Measurements from ENCODE around the gene SAMD14. TPM values are rescaled to one million over a fixed set of nuclear protein-coding genes. Genes with fewer than 3 reads are reported as not detected.

The SAMD14 gene
- total RNA-seq: 0.37 and 0.59 TPM in 2 replicates

DNA sequence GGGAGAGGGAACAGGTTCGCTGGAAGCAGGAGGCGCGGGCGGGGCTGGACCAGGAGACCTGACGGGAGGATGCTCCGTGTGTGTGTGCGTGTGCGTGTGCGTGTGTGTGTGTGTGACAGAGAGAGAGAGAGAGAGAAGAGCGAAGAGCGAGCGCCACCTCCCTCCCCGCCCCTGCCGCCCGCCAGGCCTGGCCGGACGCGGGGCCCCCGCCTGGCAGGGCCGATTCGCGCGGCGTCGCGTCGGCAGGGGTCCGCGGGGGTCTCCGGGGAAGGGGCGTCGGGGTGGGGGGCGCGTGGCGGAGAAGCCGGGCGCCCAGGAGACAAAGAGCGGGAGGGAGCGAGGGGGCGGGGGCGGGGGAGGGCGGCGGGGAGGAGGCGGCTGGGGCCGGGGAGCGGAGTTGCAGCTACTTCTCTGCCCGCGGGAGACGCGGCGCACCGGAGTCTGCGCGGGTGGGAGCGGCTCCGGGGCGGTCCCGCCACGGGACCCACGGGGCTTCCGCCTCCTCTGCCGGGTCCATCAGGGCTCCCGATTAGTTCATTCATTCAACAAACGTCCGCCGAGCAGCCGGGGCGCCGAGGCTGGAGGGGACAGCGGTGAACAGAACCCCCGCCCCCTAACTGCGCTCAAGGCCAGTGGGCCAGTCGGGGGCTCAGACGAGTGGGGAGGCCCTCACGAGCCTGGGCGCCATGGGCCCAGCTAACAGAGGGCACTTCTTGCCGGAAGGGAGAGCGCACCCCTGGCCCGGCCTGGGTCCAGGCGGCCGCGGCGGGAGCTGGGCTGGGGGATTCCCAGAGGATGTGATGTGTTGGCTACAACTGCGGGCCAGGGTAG is at the start of gene SAMD14:
SAMD14 (minus strand) TSS at position 433 of the 831 bp plus-strand sequence. CDS start 5,201 bp downstream, outside the sequence.

DNA sequence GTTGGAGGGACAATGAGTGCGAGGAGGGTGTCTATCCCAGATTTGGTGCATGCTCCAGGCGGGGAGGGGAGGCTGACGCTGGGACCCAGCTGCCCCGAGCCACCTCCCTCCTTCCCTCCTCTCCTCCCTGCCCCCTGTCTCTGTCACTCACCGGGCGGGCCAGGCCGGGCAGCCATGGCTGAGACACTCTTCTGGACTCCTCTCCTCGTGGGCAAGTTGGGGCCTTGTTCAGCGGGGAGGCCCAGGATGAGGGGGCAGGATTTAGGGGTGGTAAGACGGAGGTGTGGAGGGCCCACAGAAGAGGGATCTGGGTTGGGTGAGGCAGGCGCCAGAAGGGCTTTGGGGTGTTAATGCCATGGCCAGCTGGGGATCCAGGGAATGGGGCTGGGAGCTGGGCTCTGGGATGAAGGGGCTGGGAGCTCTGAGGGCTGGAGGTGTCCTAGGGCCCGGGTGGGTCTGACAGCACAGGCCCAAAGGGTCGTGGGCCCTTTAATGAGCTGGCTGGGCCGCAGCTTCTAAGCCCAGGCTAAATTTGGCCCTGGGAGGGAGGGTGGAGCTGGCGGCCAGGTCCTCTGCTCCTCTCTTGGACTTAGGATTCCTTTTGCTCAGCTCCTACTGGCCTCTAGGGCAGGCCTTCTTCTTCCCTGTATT is 36.0 kb upstream of the SAMD14 start, which contains the start of gene SGCA:
SGCA (plus strand) TSS at position 139 of the 651 bp plus-strand sequence; CDS start at position 175, 36 bp downstream.

DNA sequence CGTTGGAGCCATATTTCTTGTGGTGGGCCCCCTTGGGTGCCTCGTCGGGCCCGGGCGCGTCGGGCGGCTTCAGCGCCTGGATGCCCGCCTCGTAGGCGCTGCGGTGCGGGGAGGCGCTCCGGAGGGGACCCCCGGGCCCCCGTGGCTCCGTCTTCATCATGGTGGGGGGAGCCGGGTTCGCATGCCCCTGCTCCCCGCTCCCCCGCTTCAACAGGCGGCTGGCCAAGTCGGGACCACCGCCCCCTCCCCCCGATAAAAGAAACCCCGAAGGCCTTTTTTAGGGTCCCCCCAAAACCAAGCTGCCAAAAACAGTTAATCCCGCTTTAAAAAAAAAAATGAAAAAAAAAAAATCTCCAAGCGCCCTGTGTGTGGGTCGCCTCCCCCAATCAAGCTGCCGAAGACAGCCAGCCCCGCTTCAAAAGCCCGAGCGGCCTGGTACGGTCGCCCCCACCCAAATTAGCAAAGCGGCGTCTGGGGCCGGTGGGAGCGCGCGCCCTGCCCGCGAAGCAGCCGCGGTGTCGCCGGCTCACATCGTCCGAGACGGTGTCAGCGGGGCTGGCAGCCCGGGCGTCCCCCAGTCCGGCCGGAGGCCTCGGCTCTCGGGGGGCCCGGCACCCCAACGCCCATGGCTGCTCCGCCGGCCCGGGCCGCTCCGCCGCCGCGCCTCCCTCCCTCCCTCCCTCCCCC is 20.5 kb upstream of the SAMD14 start, which contains the start of gene PPP1R9B:
PPP1R9B (minus strand) TSS at position 324 of the 687 bp plus-strand sequence; CDS start at position 160, 164 bp downstream.

DNA sequence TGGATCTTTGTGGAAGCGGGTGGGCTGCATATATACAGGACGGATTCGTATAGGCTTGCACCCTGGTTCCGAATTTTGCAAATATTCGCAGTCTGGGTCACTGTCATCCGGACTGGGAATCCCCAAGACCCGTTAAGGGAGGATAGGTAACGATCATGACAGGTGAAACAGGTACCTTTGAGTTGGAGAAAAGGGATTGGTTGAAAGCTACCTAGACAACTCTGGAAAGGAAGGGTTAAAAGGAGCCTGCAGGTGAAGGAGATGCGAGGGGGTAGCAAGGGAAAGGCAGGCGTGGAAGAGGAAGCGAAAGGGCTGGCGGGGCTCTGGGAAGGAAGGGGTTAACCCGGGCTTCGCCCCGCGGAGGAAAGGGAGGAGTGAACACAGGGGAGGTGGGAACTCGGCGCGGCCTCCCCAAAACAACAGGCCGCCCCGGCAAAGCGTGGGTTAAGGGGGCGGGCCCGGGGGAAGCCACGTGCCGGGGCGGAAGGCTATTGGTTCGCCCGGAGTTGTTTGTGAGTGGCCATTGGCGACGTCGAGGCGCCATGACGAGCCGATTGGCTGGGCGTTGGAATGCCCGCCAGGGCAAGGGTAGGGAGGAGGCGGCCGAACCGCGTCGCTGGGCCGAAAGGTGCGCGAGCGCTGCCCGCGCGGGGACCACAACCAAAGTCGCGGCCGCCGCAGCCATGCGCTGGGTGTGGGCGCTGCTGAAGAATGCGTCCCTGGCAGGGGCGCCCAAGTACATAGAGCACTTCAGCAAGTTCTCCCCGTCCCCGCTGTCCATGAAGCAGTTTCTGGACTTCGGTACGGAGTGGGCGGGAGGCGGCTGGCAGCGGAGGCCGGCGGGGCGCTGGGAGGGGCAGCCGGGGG is 35.0 kb downstream of the SAMD14 start, which contains the start of gene PDK2:
PDK2 (plus strand) TSS at position 599 of the 867 bp plus-strand sequence; CDS start at position 684, 85 bp downstream.

Other genes with a start within 250 kb of the SAMD14 start
- not detected in 2 replicates for gene DLX4, start 161.0 kb downstream of the SAMD14 start, total RNA-seq
- under 0.01 and 0.98 TPM in 2 replicates for gene DLX3, start 134.9 kb downstream of the SAMD14 start, total RNA-seq
- gene ITGA3, start 74.0 kb downstream of the SAMD14 start, total RNA-seq: 21.7 and 133 TPM in 2 replicates
- gene PDK2, start 34.8 kb downstream of the SAMD14 start, total RNA-seq: 12.3 and 26.1 TPM in 2 replicates
- gene PPP1R9B, start 20.5 kb upstream of the SAMD14 start, total RNA-seq: 27.2 and 38.5 TPM in 2 replicates
- not detected in 2 replicates for gene SGCA, start 35.8 kb upstream of the SAMD14 start, total RNA-seq
- gene COL1A1, start 71.5 kb upstream of the SAMD14 start, total RNA-seq: 577 and 1,334 TPM in 2 replicates
- not detected in 2 replicates for gene TMEM92, start 144.3 kb upstream of the SAMD14 start, total RNA-seq
- gene XYLT2, start 216.0 kb upstream of the SAMD14 start, total RNA-seq: 36.7 and 46.1 TPM in 2 replicates
- 46.1 and 60.3 TPM in 2 replicates for gene MRPL27, start 243.0 kb upstream of the SAMD14 start, total RNA-seq
- gene EME1, start 243.1 kb upstream of the SAMD14 start, total RNA-seq: 9.4 and 10.3 TPM in 2 replicates

Data from subcutaneous preadipocyte (primary cell).